HG03342 (cell line): ENCODE data around the gene AKT1S1.

Experiments
- ATAC-seq: cut with Tn5 transposase; IDR thresholded peaks from one replicate; pipeline ENCODE4 v1.9.1; 2021; ENCODE audit warnings: mild to moderate bottlenecking, moderate library complexity; ENCODE audit not compliant: unreplicated experiment

AKT1S1 gene

DNA sequence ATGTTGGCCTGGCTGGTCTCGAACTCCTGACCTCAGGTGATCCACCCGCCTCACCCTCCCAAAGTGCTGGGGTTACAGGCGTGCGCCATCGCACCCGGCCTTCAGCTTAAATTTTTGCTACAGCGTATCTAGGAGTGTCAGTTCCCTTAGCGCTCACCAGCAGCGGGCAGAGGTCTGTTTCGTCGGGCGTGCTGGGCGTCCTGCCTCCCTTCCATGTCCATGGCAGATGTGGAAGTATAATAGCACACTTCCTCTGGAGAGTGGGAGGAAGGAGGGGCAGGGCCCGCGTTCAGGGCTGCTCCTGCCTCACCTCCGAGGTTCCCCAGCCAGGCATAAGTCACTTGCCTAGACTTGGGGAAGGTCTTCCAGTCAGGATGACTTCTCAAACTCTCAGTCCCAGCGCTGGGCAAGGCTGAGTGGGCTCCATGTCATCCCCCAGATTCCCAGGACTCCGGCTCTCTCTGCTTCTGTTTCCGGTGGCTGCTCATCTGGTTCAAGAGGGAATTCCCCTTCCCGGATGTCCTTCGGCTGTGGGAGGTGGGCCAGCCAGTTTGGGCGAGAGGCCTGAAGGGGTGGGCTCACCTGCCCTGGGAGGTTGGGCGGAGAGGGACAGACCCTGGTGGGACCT is 10.0 kb upstream of the AKT1S1 start:
- no peak for ATAC-seq

DNA sequence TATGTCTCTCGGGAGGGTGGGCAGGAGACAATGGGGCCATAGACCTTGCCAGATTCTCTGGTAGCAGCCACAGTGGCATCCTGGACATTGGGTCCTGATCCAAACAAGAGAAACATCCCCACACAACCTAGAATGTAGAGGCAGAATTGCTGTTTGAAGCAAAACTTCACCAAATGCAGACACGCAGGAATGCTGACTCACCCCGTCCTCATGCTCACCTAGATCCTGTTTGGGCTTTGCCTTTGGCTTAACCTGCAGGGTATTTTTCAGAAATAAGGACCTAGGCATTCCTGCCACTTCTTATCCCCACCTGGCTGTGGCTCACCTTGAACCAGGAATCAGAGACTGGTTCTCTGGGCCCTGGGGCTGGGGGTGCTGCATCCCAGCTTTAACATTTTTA is 7.6 kb upstream of the AKT1S1 start:
- ATAC-seq, result no peak

GRCh38 chr19:49884109-49884508 is 7.0 kb upstream of the AKT1S1 start:
- no peak for ATAC-seq

DNA sequence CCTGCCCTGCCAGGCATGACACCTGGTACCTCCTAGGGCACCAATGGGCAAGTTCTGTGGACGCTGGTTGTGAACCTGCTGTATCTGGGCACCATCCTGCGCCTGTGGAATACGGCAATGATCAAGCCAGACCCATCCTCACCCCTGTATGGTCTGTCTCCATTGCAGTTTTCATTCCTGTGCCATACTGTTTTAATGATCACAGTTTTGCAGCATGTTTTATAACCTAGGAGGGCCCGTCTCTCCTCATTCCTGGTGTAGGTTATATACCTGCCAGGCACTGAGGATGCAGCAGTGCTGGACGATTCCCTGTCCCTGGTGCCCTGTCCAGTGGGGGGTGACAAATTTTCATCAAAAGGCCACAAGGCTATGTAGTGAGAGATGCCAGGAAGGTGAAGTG is 5.9 kb upstream of the AKT1S1 start:
- ATAC-seq, result no peak

DNA sequence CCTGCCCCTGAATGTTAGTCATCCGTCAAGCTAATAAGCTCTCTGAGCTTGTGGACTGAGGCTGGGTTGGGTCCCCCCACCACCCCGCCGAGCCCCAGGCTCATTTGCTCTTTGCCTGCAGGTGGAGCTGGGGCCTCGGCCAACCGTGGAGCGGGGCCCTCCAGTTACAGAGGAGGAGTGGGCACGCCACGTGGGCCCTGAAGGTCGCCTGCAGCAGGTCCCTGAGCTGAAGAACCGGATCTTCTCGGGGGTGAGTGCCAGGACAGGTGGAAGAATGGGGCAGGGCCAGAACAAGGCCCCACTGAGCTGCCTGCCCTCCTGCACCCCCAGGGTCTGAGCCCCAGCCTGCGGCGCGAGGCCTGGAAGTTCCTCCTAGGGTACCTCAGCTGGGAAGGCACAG is 5.5 kb upstream of the AKT1S1 start:
- ATAC-seq, result no peak

- no peak for ATAC-seq
Observed at GRCh38 chr19:49881672-49882394, 4.7 kb upstream of the AKT1S1 start.

- no peak for ATAC-seq
Observed at GRCh38 chr19:49881186-49881585, 4.0 kb upstream of the AKT1S1 start.

DNA sequence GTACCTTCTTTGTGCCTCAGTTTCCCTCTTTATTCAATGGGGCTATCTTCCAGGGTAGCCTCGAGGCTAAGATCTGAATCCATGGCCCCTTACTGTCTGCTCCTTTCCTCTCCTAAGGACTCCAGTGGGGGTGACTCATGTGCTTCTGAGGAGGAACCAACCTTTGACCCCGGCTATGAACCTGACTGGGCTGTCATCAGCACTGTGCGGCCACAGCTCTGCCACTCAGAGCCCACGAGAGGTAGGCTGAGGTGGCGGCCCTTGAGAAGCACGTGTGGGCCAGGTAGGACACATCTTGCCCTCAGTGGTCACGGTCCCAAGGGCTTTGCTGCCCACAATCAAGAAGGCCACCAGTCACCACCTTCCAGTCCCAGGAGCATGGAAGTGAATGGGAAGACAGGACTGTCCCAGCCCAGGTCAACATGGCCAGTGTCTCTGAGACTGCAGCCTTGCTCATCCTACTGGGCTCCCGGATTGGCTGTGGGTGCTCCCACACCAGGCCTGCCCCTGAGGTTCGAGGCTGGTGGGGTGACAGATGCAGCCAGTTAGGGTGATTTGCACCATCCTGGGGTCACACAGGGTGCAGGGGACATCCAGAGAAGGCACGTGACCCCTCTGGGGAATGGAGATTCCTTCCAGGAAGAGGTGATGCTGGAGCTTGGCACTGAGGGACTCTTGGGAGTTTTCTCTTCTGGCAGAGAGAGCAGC is 3.2 kb upstream of the AKT1S1 start:
- no peak for ATAC-seq

- no peak for ATAC-seq
Observed at GRCh38 chr19:49879243-49879963, 2.2 kb upstream of the AKT1S1 start.

- no peak for ATAC-seq
Observed at GRCh38 chr19:49878744-49879070, 1.6 kb upstream of the AKT1S1 start.

- ATAC-seq, result peak; percentile 43
Observed at GRCh38 chr19:49877879-49878743, 956 bp upstream of the AKT1S1 start.

- ATAC-seq, result peak; percentile 36
Observed at GRCh38 chr19:49876422-49877019, 634 bp downstream of the AKT1S1 start.

- ATAC-seq, result no peak
Observed at GRCh38 chr19:49875857-49876421, 1.2 kb downstream of the AKT1S1 start.

- no peak for ATAC-seq
Observed at GRCh38 chr19:49875177-49875576, 2.0 kb downstream of the AKT1S1 start.

DNA sequence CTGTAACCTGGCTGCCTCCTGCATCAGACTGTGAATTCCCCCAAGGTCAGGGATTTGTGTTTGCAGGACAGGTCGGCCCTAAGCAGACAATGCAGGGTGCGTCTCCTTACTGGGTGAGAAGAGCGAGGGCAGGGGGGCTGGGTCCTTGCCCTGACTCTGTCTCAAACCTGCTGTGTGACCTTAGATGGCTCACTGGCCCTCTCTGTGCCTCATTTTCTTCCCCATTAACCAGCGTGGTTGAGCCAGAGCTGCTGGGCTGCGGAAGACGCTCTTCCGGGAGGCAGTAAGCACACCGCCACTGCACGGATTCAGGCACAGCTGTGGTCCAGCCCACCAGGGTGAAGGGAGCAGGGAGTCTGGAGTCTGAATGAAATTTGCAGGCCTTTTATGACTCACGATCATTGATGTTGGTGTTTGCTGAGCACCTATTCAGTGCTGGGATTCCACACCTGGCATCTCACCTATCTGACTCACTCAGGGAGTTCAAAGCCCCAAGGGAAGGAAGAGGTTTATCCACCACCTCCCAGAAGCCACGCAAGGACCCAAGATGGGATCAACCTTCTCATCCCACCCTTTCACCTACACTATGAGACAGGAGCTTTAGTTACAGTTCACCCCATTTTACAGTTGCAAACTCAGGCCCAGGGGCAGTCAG is 2.5 kb downstream of the AKT1S1 start:
- no peak for ATAC-seq

GRCh38 chr19:49873834-49874233 is 3.3 kb downstream of the AKT1S1 start:
- ATAC-seq, result no peak

- ATAC-seq, result no peak
Observed at GRCh38 chr19:49873129-49873521, 4.0 kb downstream of the AKT1S1 start.

GRCh38 chr19:49872245-49873128 is 4.7 kb downstream of the AKT1S1 start:
- no peak for ATAC-seq
